ENCODE data around the gene BAZ2B. TPM values are rescaled to one million over a fixed set of nuclear protein-coding genes. Genes with fewer than 3 reads are reported as not detected.

The BAZ2B gene
- total RNA-seq, 1 donor from 2014 or later: 139 TPM

GRCh38 chr2:159586034-159586433 is 30.3 kb downstream of the BAZ2B start:
- DNase-seq (ENCODE audit: low spot score) (no peak), ATAC-seq (no peak)
- intact Hi-C loops (cut with DNase I): no loop called here

- ATAC-seq (no peak), DNase-seq (ENCODE audit: low spot score) (no peak)
- intact Hi-C loops (cut with DNase I): no loop called here
Observed at GRCh38 chr2:159585622-159586021, 30.7 kb downstream of the BAZ2B start.

- DNase-seq (ENCODE audit: low spot score) (no peak), ATAC-seq (no peak)
- intact Hi-C loops (cut with DNase I): no loop called here
Observed at GRCh38 chr2:159584796-159585195, 31.6 kb downstream of the BAZ2B start.

GRCh38 chr2:159573846-159574606 is 42.3 kb downstream of the BAZ2B start:
- intact Hi-C loops (cut with DNase I): no loop called here
- ATAC-seq (no peak), DNase-seq (ENCODE audit: low spot score) (no peak)

GRCh38 chr2:159573294-159573693 is 43.1 kb downstream of the BAZ2B start:
- ATAC-seq: no peak
- intact Hi-C loops (cut with DNase I): no loop called here

GRCh38 chr2:159572459-159572858 is 43.9 kb downstream of the BAZ2B start:
- intact Hi-C loops (cut with DNase I): no loop called here
- DNase-seq (ENCODE audit: low spot score): no peak
- ATAC-seq: no peak

More at GRCh38 chr2:159573294-159573693, 43.1 kb downstream of the BAZ2B start:
- DNase-seq (ENCODE audit: low spot score): no peak

GRCh38 chr2:159571540-159572260 is 44.6 kb downstream of the BAZ2B start:
- no peak for DNase-seq (ENCODE audit: low spot score)
- no peak for ATAC-seq
- intact Hi-C loops (cut with DNase I): no loop called here

- intact Hi-C loops (cut with DNase I): no loop called here
- DNase-seq (ENCODE audit: low spot score): no peak
- no peak for ATAC-seq
Observed at GRCh38 chr2:159564081-159564480, 52.3 kb downstream of the BAZ2B start.

GRCh38 chr2:159562248-159562647 is 54.1 kb downstream of the BAZ2B start:
- no peak for ATAC-seq

GRCh38 chr2:159561786-159562185 is 54.6 kb downstream of the BAZ2B start:
- ATAC-seq (no peak), DNase-seq (ENCODE audit: low spot score) (no peak)

More at GRCh38 chr2:159562248-159562647, 54.1 kb downstream of the BAZ2B start:
- DNase-seq (ENCODE audit: low spot score): no peak
- intact Hi-C loops (cut with DNase I): no loop called here

GRCh38 chr2:159561242-159561641 is 55.1 kb downstream of the BAZ2B start:
- no peak for ATAC-seq
- intact Hi-C loops (cut with DNase I): no loop called here
- DNase-seq (ENCODE audit: low spot score): no peak

More at GRCh38 chr2:159561786-159562185, 54.6 kb downstream of the BAZ2B start:
- intact Hi-C loops (cut with DNase I): no loop called here

GRCh38 chr2:159559034-159559433 is 57.3 kb downstream of the BAZ2B start:
- intact Hi-C loops (cut with DNase I): no loop called here
- peak; percentile 13 for ATAC-seq
- DNase-seq (ENCODE audit: low spot score): no peak

- no peak for DNase-seq (ENCODE audit: low spot score)
- intact Hi-C loops (cut with DNase I): no loop called here
- ATAC-seq: peak; percentile 70
Observed at GRCh38 chr2:159558479-159558878, 57.9 kb downstream of the BAZ2B start.

- intact Hi-C loops (cut with DNase I): no loop called here
- DNase-seq (ENCODE audit: low spot score) (no peak), ATAC-seq (peak; percentile 49)
Observed at GRCh38 chr2:159557437-159558034, 58.8 kb downstream of the BAZ2B start.

GRCh38 chr2:159555651-159556392 is 60.5 kb downstream of the BAZ2B start:
- intact Hi-C loops (cut with DNase I): no loop called here
- ATAC-seq: no peak
- no peak for DNase-seq (ENCODE audit: low spot score)

- DNase-seq (ENCODE audit: low spot score) (no peak), ATAC-seq (no peak)
- intact Hi-C loops (cut with DNase I): no loop called here
Observed at GRCh38 chr2:159553727-159554126, 62.6 kb downstream of the BAZ2B start.

GRCh38 chr2:159551806-159552205 is 64.5 kb downstream of the BAZ2B start:
- intact Hi-C loops (cut with DNase I): no loop called here
- ATAC-seq: no peak
- DNase-seq (ENCODE audit: low spot score): no peak

- intact Hi-C loops (cut with DNase I): no loop called here
- DNase-seq (ENCODE audit: low spot score) (no peak), ATAC-seq (no peak)
Observed at GRCh38 chr2:159550231-159550630, 66.1 kb downstream of the BAZ2B start.

- ATAC-seq (no peak), DNase-seq (ENCODE audit: low spot score) (no peak)
- intact Hi-C loops (cut with DNase I): no loop called here
Observed at GRCh38 chr2:159549234-159549633, 67.1 kb downstream of the BAZ2B start.
